GM12878 (cell line): Measurements from ENCODE around the gene PHACTR3. TPM values are rescaled to one million over a fixed set of nuclear protein-coding genes. Genes with fewer than 3 reads are reported as not detected.

Source experiments
- ATAC-seq: fragments of 200-7000 bp; cut with Tn5 transposase; 3 replicates; pipeline ENCODE4 v1.9.1; 2020; ENCODE audit warnings: mild to moderate bottlenecking, moderate library complexity
- BruUV-seq: library from RNA; stranded (reverse); fragments of 400-500 nt; replicated peaks from 2 replicates; lab custom pipeline; 2021; lab: Mats Ljungman, UMichigan
- CTCF ChIA-PET: fragments of 300-600 bp; sonication (Branson Sonifier 250); formaldehyde crosslinking; extraction: SDS; loops from one replicate; lab custom pipeline; 2021; ENCODE audit warnings: inconsistent platforms; lab: Yijun Ruan, JAX
- POLR2A ChIA-PET: fragments of 350-600 bp; formaldehyde crosslinking; extraction: SDS; loops from one replicate; lab custom pipeline; 2021; ENCODE audit warnings: inconsistent platforms; lab: Charles Lee
- RAD21 ChIA-PET: fragments of 300-600 bp; sonication (Branson Sonifier 250); formaldehyde crosslinking; loops from one replicate; lab custom pipeline; 2023; ENCODE audit warnings: antibody characterized with exemption; ENCODE audit not compliant: unreplicated experiment; lab: Charles Lee
- SMC1A ChIA-PET: fragments of 300-600 bp; sonication (Branson Sonifier 250); formaldehyde crosslinking; loops from one replicate; lab custom pipeline; 2023; ENCODE audit not compliant: unreplicated experiment, uncharacterized antibody; lab: Charles Lee
- DNase-seq: peaks from one replicate; pipeline ENCODE4 v3.0.0-alpha.2; 2011; ENCODE audit warnings: low read depth, low spot score
- FAIRE-seq: peaks from 3 replicates; lab custom pipeline; 2011; peaks lifted over from hg19 to GRCh38; lab: Jason Lieb, UNC
- H2AFZ ChIP-seq: 2 replicates; pipeline ENCODE4 v1.6.0; 2011; ENCODE audit warnings: low read depth, low read length, control low read depth; ENCODE audit not compliant: control insufficient read depth
- H3K27ac ChIP-seq: 2 replicates; pipeline ENCODE4 v1.5.1; 2011; ENCODE audit warnings: control low read depth; ENCODE audit not compliant: control insufficient read depth, insufficient read depth
- H3K27me3 ChIP-seq, 2 experiments: replicated peaks in 1 of 2; 2 replicates each; pipeline versions ENCODE4 v1.6.0 to v1.6.1; 2011; ENCODE audit warnings: low read length in 1 of 2; ENCODE audit not compliant: control insufficient read depth in 2 of 2, insufficient read depth in 2 of 2
- H3K36me3 ChIP-seq, 2 experiments: 2 replicates each; pipeline ENCODE4 v1.5.1; 2011; ENCODE audit warnings: low read length in 1 of 2; ENCODE audit not compliant: control insufficient read depth in 2 of 2, insufficient read depth in 2 of 2
- H3K4me1 ChIP-seq: 2 replicates; pipeline ENCODE4 v1.6.1; 2011; ENCODE audit warnings: mild to moderate bottlenecking, low read length, moderate library complexity, mixed read lengths; ENCODE audit not compliant: control insufficient read depth, insufficient read depth
- H3K4me2 ChIP-seq: 2 replicates; pipeline ENCODE4 v1.6.0; 2011; ENCODE audit warnings: control low read depth; ENCODE audit not compliant: control insufficient read depth, insufficient read depth
- H3K4me3 ChIP-seq: fragments of 200-600 bp; sonication (generic); 2 replicates; pipeline ENCODE4 v1.5.1; 2016
- H3K79me2 ChIP-seq: 2 replicates; pipeline ENCODE4 v1.6.0; 2011; ENCODE audit warnings: low read length; ENCODE audit not compliant: control insufficient read depth, insufficient read depth
- H3K9ac ChIP-seq: 2 replicates; pipeline ENCODE4 v1.8.0; 2011; ENCODE audit warnings: low read length, control low read depth, mixed read lengths; ENCODE audit not compliant: control insufficient read depth, insufficient read depth
- H3K9me3 ChIP-seq: replicated peaks from 3 replicates; pipeline ENCODE4 v1.5.1; 2011; ENCODE audit warnings: mild to moderate bottlenecking, low read length; ENCODE audit not compliant: control insufficient read depth, insufficient read depth
- H4K20me1 ChIP-seq: 2 replicates; pipeline ENCODE4 v1.6.0; 2011; ENCODE audit not compliant: control insufficient read depth, insufficient read depth
- CEBPB ChIP-seq, 2 experiments: fragments of 150-350 bp in 1 of 2; IDR thresholded peaks; 2 replicates each; pipeline ENCODE4 v1.6.1; 2012 to 2014; ENCODE audit warnings: low read depth in 2 of 2, low read length in 2 of 2, borderline replicate concordance in 1 of 2, inconsistent platforms in 1 of 2
- CHD4 ChIP-seq: fragments of 200-600 bp; sonication (generic); IDR thresholded peaks from 2 replicates; pipeline ENCODE4 v1.6.1; 2016; ENCODE audit warnings: mild to moderate bottlenecking
- ETV6 ChIP-seq, 2 experiments: fragments of 450-650 bp in 1 of 2; IDR thresholded peaks in 1 of 2; conservative IDR thresholded peaks in 1 of 2; 2 replicates each; pipeline ENCODE4 v1.6.1; 2014; ENCODE audit warnings: antibody characterized with exemption in 1 of 2, borderline replicate concordance in 1 of 2, low read depth in 1 of 2, mild to moderate bottlenecking in 1 of 2, moderate library complexity in 1 of 2
- FOXK2 ChIP-seq: fragments of 450-650 bp; IDR thresholded peaks from 2 replicates; pipeline ENCODE4 v1.6.1; 2017; ENCODE audit warnings: mild to moderate bottlenecking, moderate library complexity
- HDGF ChIP-seq: fragments of 450-650 bp; IDR thresholded peaks from 2 replicates; pipeline ENCODE4 v1.6.1; 2016; ENCODE audit warnings: antibody characterized with exemption
- PAX5 ChIP-seq: IDR thresholded peaks from 2 replicates; pipeline ENCODE4 v1.6.1; 2011; ENCODE audit warnings: low read depth, low read length, borderline replicate concordance
- SMAD1 ChIP-seq: fragments of 450-650 bp; IDR thresholded peaks from 2 replicates; pipeline ENCODE4 v1.6.1; 2018; ENCODE audit warnings: mild to moderate bottlenecking, low read depth; ENCODE audit not compliant: partially characterized antibody
- SUPT20H ChIP-seq: IDR thresholded peaks from 2 replicates; pipeline ENCODE4 v1.6.1; 2011; ENCODE audit warnings: low read depth, mild to moderate bottlenecking, low read length, moderate library complexity, borderline replicate concordance; ENCODE audit not compliant: control insufficient read depth
- TARDBP ChIP-seq: IDR thresholded peaks from 2 replicates; pipeline ENCODE4 v1.6.1; 2016; ENCODE audit warnings: borderline replicate concordance
- ZBED1 ChIP-seq: IDR thresholded peaks from 2 replicates; pipeline ENCODE4 v1.6.1; 2016; ENCODE audit warnings: borderline replicate concordance
- ZNF207 ChIP-seq: fragments of 450-650 bp; IDR thresholded peaks from 2 replicates; pipeline ENCODE4 v1.6.1; 2014; ENCODE audit warnings: antibody characterized with exemption, mild to moderate bottlenecking, borderline replicate concordance
- ZNF217 ChIP-seq: fragments of 450-650 bp; IDR thresholded peaks from 2 replicates; pipeline ENCODE4 v1.6.1; 2017; ENCODE audit warnings: antibody characterized with exemption, mild to moderate bottlenecking
- WGBS: methylation state at CpG from one replicate; pipeline ENCODE4 v1.1.6; 2016; ENCODE audit warnings: low lambda C conversion rate; ENCODE audit not compliant: insufficient replicate concordance, insufficient coverage; ENCODE audit errors: missing lambda C conversion rate; 5-methylcytosine and 5-hydroxymethylcytosine counted together
- in situ Hi-C: fragments of 300-500 bp; cut with MboI; formaldehyde crosslinking; loops from 9 replicates; pipeline ENCODE4 v1.14.3; 2018; ENCODE audit warnings: mixed read lengths
- intact Hi-C: fragments of 100-400 bp; cut with micrococcal nuclease; formaldehyde crosslinking; loops from one replicate; pipeline ENCODE4 v1.14.2; 2022; ENCODE audit not compliant: unreplicated experiment
- polyA plus RNA-seq, 11 experiments: library from polyadenylated mRNA; depleted of rRNA in 4 of 11; unstranded in 6 of 11; stranded (reverse) in 5 of 11; fragments of >200 nt; fragmentation: Nextera tagmentation in 4 of 11; fragmentation: Illumina TruSeq in 1 of 11; extraction: Ambion mirVana in 4 of 11; extraction: Trizol in 1 of 11; gene quantifications; 1 replicate in 1 of 11; 2 replicates in 10 of 11; pipeline versions ENCODE4 v1.2.1 to v1.2.3, GENCODE V29; 2011 to 2016; ENCODE audit warnings: inconsistent platforms in 2 of 11, missing spikeins in 2 of 11, low read depth in 1 of 11
- total RNA-seq, 4 experiments: library from RNA; depleted of rRNA in 3 of 4; stranded (reverse); fragments of >200 nt in 3 of 4; fragmentation: Illumina TruSeq in 1 of 4; extraction: Trizol in 1 of 4; gene quantifications; 2 replicates each; pipeline versions ENCODE4 v1.2.1 to v1.2.3, GENCODE V29; 2013 to 2021
- TF ChIP-seq, protein P1 (sequence below), 3 experiments: IDR thresholded peaks in 2 of 3; conservative IDR thresholded peaks in 1 of 3; 2 replicates each; pipeline ENCODE4 v1.5.1; 2011; ENCODE audit warnings: low read depth in 3 of 3, low read length in 3 of 3, mild to moderate bottlenecking in 3 of 3, control low read depth in 2 of 3, moderate library complexity in 2 of 3, inconsistent platforms in 1 of 3, mixed read lengths in 1 of 3; ENCODE audit not compliant: control insufficient read depth in 2 of 3, insufficient read depth in 1 of 3; ENCODE audit errors: extremely low read depth in 1 of 3

Gene PHACTR3
- total and polyA plus RNA-seq, 10 of the 15 experiments (the other 5 are each of a cell fraction or from before 2014, with no cell fraction given) = 0.17 to 2.7 (median 0.27) TPM; not detected in 1

DNA sequence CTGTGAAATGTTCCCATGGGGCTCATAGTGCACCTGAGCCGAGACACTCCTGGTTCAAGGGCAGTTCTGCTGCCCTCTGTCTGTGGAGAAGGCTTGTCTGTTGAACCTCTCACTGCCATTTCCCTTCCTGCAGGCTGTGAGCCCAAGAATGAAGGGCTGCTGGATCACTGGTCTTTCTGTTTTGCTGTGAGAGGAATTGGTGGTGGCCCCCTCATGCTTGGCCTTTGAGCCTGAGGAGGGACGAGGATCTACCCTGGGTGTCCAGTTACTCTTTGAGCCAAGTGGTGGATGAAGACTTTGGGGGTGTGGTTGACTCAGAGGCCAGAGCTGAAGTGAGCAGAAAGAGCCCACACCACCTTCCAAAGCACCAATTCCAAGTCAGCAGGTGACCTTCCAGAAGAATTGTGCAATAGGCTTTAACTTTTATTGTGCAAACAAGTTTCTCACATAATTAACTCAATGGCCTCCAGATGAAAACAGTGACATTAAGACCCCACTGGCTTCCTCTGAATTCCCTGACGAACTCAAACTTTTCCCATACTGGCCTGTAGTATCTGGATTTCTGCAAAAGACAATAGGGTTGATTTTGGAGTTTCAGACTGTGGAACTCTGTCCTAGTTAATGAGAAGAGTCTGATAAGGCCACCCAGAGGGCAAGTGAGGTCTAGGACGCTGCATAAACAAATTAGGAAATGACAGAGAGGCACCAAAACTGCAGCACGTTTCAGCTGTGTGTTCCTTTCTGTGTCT is 101.5 kb downstream of the PHACTR3 start:
- ChIA-PET SMC1A (no interaction called here), CTCF (no interaction called here), RAD21 (no interaction called here), POLR2A (no interaction called here)
- Histone ChIP-seq H3K36me3 (no peaks in the 10 kb centered on the region), H3K27ac (no peak overlapping the region), H3K27me3 (no peaks in the 10 kb centered on the region), H3K4me3 (no peak overlapping the region), H3K9me3 (no peaks in the 10 kb centered on the region; the same call in 2 of the 3 replicates), H3K4me2 (no peak overlapping the region), H4K20me1 (no peaks in the 10 kb centered on the region), H3K9ac (no peak overlapping the region), H3K4me1 (no peaks in the 10 kb centered on the region), H3K79me2 (no peaks in the 10 kb centered on the region), H2AFZ (no peak overlapping the region)
- intact Hi-C loops (no loop called here), in situ Hi-C loops (no loop called here)
- FAIRE-seq = no peak
- no peak for DNase-seq
- BruUV-seq = no TSS peak
- TF ChIP-seq ZNF207 = no peak
- no peak for TF ChIP-seq HDGF
- TF ChIP-seq, protein P1, sequence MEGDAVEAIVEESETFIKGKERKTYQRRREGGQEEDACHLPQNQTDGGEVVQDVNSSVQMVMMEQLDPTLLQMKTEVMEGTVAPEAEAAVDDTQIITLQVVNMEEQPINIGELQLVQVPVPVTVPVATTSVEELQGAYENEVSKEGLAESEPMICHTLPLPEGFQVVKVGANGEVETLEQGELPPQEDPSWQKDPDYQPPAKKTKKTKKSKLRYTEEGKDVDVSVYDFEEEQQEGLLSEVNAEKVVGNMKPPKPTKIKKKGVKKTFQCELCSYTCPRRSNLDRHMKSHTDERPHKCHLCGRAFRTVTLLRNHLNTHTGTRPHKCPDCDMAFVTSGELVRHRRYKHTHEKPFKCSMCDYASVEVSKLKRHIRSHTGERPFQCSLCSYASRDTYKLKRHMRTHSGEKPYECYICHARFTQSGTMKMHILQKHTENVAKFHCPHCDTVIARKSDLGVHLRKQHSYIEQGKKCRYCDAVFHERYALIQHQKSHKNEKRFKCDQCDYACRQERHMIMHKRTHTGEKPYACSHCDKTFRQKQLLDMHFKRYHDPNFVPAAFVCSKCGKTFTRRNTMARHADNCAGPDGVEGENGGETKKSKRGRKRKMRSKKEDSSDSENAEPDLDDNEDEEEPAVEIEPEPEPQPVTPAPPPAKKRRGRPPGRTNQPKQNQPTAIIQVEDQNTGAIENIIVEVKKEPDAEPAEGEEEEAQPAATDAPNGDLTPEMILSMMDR (IDR thresholded peaks at IDR 0.05 in 2 of 3, conservative IDR thresholded peaks at IDR 0.05 in 1 of 3; ENCODE audit: control insufficient read depth in 2 of 3, extremely low read depth in 1 of 3, insufficient read depth in 1 of 3, low read depth in 3 of 3, low read length in 3 of 3) = peak in 1 of 3 experiments; percentile 8; a peak in 1 of 6 replicates
- 0% methylated on average over 5 of the region's 5 CpGs for WGBS
- ATAC-seq = no peak

DNA sequence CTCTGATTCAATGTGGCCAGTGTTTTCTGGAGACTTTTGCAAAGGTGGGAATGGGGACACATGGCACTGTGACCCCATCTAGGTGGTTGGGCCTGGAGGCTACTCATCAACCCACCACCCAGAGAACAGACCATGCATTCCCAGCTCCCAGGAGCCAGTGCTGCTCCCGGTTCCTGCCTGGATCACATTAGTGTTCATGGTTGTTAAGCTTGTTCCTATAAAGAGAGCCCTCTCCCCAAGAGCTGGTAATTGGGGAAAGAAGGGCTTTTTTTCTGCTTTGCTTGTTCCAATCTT is 102.0 kb downstream of the PHACTR3 start:
- no peaks in the 10 kb centered on the region for H3K36me3 ChIP-seq
- ChIA-PET RAD21 (no interaction called here), POLR2A (no interaction called here), SMC1A (no interaction called here), CTCF (no interaction called here)
- H3K4me2 ChIP-seq = no peak overlapping the region
- H3K27ac ChIP-seq = no peak overlapping the region
- DNase-seq (no peak), ATAC-seq (no peak), FAIRE-seq (no peak)
- TF ChIP-seq CEBPB (IDR thresholded peaks at IDR 0.05; ENCODE audit: borderline replicate concordance in 1 of 2, low read depth in 2 of 2, low read length in 2 of 2) (no peak), SMAD1 (no peak), TARDBP (no peak), FOXK2 (no peak), PAX5 (no peak), CHD4 (no peak), ETV6 (conservative IDR thresholded peaks at IDR 0.05 in 1 of 2, IDR thresholded peaks at IDR 0.05 in 1 of 2; ENCODE audit: borderline replicate concordance in 1 of 2, low read depth in 1 of 2) (no peak), ZNF217 (no peak), SUPT20H (no peak), ZBED1 (no peak)
- BruUV-seq = no TSS peak
- H4K20me1 ChIP-seq = no peaks in the 10 kb centered on the region
- H3K4me1 ChIP-seq = no peaks in the 10 kb centered on the region
- no peak overlapping the region for H2AFZ ChIP-seq
- no peak overlapping the region for H3K4me3 ChIP-seq
- H3K79me2 ChIP-seq = no peaks in the 10 kb centered on the region
- intact Hi-C loops = no loop called here
- no peak overlapping the region for H3K9ac ChIP-seq
- no peaks in the 10 kb centered on the region for H3K27me3 ChIP-seq
- H3K9me3 ChIP-seq = no peaks in the 10 kb centered on the region; the same call in 2 of the 3 replicates
- in situ Hi-C loops = no loop called here
- 0% methylated on average over 1 of the region's 1 CpG for WGBS
